Hematopoietic multipotent progenitor cell treated with erythropoietin and hydrocortisone succinate and interleukin-3 and kit ligand, for 15 days (in vitro differentiated cells): ENCODE data around the gene CALU.

Source experiments
- DNase-seq: peaks from one replicate; pipeline ENCODE4 v3.0.0-alpha.2; 2015; ENCODE audit warnings: low spot score

Gene CALU

DNA sequence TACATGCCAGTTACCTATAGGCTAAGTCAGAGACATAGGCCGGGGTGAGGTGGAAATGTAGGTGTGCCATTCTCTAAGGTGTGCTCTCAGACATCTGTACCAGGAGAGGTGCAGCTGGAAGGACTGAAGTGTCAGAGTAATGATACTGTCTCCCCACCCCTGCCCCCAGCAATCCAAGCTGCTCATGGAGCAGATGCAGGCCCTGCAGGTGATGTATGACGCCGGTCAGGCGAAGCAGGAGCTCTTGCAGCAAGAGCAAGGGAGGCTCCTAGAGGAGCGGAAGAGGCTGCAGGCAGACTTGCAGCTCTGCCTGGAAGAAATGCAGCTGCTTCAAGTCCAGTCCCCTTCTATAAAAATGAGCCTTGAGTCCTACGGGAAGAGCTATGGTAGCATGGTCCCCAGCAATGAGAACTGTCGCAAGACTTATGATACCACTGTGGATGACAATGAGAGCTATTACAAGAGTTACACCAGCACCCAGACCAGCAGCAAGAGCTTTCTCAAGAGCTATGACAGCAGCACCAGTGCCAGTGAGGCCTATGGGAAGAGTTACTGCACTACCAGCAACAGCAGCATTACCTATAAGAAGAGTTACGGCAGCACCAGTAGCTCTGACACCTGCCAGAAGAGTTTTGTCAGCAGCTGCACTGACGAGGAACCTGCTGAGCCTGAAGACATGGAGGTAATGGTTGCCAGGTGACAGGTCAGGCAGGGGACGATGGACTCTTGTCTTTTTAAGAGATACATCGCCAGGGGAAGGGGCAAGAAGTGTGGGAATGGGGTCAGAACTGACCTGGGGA is 72.7 kb downstream of the CALU start:
- DNase-seq = no peak

DNA sequence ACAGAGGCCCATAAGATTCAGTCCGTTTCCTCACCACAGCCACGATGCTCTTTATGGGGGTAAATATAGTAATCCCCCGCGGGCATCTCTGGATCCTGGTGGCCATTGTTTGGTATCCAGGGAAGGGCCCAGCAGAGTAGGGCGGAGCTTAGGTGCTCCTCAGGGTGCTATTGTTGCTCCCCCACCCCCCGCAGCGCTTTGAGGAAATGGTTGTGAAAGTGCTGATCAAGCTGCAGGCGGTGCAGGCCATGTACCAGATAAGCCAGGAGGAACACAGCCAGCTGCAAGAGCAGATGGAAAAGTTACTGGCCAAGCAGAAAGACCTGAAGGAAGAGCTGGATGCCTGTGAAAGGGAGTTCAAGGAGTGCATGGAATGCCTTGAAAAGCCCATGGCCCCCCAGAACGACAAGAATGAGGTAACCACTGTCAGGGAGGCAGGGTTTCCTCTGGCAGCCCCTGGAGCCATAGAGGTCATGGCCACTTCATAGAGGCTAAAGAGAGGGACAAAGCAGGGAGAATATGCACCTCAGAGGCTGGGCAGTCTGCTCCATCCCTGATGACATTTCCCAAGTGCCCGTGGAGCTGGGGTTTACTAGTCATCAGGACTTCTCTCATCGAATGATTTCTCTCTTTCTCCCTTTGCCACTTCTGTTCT is 73.5 kb downstream of the CALU start:
- no peak for DNase-seq

DNA sequence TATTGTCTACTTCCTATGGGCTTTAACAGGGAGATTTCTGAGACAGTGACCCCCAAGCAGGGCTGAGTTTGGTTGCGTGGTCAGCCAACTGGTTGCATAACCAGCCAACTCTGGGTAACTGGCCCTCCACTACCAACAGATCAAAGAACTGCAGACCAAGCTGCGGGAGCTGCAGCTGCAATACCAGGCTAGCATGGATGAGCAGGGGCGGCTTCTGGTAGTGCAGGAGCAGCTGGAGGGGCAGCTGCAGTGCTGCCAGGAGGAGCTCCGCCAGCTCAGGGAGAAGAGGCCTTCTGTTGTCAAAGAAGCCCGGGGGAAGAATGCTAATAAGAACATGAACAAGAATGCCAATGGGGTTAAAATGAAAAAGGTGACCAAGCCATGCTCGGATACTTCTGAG is 75.3 kb downstream of the CALU start:
- no peak for DNase-seq

DNA sequence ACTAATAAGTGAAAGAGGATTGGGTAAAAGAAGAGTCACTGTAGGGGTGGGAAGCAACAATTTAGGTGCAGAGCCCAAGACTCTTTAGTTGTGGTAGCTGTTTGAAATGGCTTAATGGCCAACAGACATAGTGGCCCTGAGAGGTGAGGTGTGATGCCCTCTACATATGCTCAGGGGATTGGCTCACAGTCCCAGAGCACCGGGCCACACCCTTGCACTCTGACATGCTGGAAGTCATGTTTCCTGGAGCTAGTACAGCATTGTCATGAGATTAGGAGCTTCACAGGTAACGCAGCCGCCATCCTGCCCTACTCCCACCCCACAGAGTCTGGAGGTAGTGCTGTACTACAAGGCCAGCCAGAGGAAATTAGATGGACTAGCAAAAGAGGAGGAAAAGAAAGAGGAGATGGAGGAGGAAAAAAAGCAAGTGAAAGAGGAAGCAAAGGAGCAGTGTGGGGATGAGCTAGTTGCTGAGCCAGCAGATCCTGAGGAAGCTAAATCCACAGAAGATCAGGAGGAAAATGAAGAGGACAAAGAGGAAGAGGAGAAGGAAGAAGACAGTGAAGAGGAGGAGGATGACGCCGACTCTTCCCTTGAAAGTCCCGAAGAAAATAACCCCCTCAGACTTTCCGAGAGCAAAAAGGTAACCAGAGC is 76.3 kb downstream of the CALU start:
- DNase-seq = no peak

DNA sequence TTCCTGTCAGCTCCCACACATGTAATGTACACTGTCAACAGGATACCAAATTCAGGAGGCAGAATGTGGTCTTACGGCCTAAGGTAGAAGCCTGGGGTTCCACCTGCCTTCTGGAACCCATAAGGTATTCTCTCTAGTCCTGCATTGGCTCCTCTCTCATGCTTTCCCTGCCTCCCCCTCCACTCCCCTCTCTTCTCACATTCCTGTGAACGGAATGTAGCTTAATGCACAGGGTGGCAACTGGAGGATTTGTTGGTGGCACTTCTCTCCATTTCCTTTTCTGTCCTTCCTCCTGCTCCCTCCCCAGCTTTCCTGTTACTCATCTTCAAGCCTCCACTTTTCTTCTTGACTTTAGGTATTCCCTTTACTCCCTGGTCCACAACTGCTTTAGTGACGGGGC is 79.5 kb downstream of the CALU start:
- no peak for DNase-seq
